K562 (cell line): ENCODE measurements around the gene ALDH18A1. TPM values are rescaled to one million over a fixed set of nuclear protein-coding genes. Genes with fewer than 3 reads are reported as not detected.

ENCODE experiments used
- ATAC-seq: fragments of 200-7000 bp; cut with Tn5 transposase; 3 replicates; pipeline ENCODE4 v1.9.1; 2020; ENCODE audit warnings: moderate library complexity
- BruUV-seq: library from RNA; stranded (reverse); fragments of 400-500 nt; replicated peaks from 2 replicates; lab custom pipeline; 2021; lab: Mats Ljungman, UMichigan
- CTCF ChIA-PET: fragments of 300-600 bp; formaldehyde crosslinking; extraction: SDS; loops from one replicate; lab custom pipeline; 2021; ENCODE audit warnings: low intra/inter-chr PET ratio; lab: Yijun Ruan, JAX
- POLR2A ChIA-PET: fragments of 300-600, 350-650 bp; sonication (Branson Sonifier 250); formaldehyde crosslinking; extraction: SDS; loops from one replicate; lab custom pipeline; 2021; ENCODE audit warnings: antibody characterized with exemption, inconsistent platforms; lab: Yijun Ruan, JAX
- DNase-seq, 4 experiments: peaks; one replicate each; pipeline versions ENCODE4 v3.0.0 to v3.0.0-alpha.2; 2011 to 2018; ENCODE audit warnings: low spot score in 3 of 4, mixed read lengths in 3 of 4; ENCODE audit errors: extremely low read depth in 1 of 4
- FAIRE-seq: peaks from 2 replicates; lab custom pipeline; 2011; peaks lifted over from hg19 to GRCh38; lab: Jason Lieb, UNC
- H2AFZ ChIP-seq: 2 replicates; pipeline ENCODE4 v1.6.0; 2011; ENCODE audit warnings: low read depth, low read length, control low read depth, inconsistent platforms
- H3K27ac ChIP-seq: fragments of 200-600 bp; 3 replicates; pipeline ENCODE4 v1.8.0; 2011; ENCODE audit warnings: low read depth, mild to moderate bottlenecking, control low read depth, inconsistent platforms, low read length, moderate library complexity, mixed read lengths; ENCODE audit errors: extremely low read depth
- H3K27me3 ChIP-seq, 2 experiments: fragments of 300-600 bp in 1 of 2; 2 replicates in 1 of 2; 3 replicates in 1 of 2; pipeline versions ENCODE4 v1.6.0 to v1.8.0; 2011; ENCODE audit warnings: inconsistent platforms in 2 of 2, low read length in 2 of 2, mild to moderate bottlenecking in 1 of 2, mixed read lengths in 1 of 2, moderate library complexity in 1 of 2; ENCODE audit not compliant: control insufficient read depth in 2 of 2, insufficient read depth in 2 of 2
- H3K36me3 ChIP-seq: fragments of 300-600 bp; 3 replicates; pipeline ENCODE4 v1.8.0; 2011; ENCODE audit warnings: mild to moderate bottlenecking, low read length, inconsistent platforms; ENCODE audit not compliant: control insufficient read depth, insufficient read depth
- H3K4me1 ChIP-seq, 2 experiments: fragments of 200-600 bp in 1 of 2; replicated peaks in 1 of 2; 2 replicates in 1 of 2; 3 replicates in 1 of 2; pipeline versions ENCODE4 v1.5.1 to v1.8.0; 2011; ENCODE audit warnings: inconsistent platforms in 2 of 2, low read length in 2 of 2, mild to moderate bottlenecking in 1 of 2, mixed read lengths in 1 of 2, moderate library complexity in 1 of 2; ENCODE audit not compliant: control insufficient read depth in 2 of 2, insufficient read depth in 2 of 2
- H3K4me2 ChIP-seq: 2 replicates; pipeline ENCODE4 v1.6.1; 2011; ENCODE audit warnings: low read length, control low read depth, inconsistent platforms, mixed read lengths; ENCODE audit not compliant: insufficient read depth
- H3K4me3 ChIP-seq: fragments of 200-600 bp; sonication (generic), shearing (Covaris generic); 2 replicates; pipeline ENCODE4 v1.5.1; 2016; ENCODE audit warnings: control low read depth, inconsistent platforms
- H3K79me2 ChIP-seq: fragments of 200-600 bp; 3 replicates; pipeline ENCODE4 v1.8.0; 2011; ENCODE audit warnings: low read length, inconsistent platforms; ENCODE audit not compliant: control insufficient read depth, insufficient read depth
- H3K9ac ChIP-seq, 2 experiments: 2 replicates each; pipeline versions ENCODE4 v1.6.0 to v1.6.1; 2011; ENCODE audit warnings: low read depth in 2 of 2, low read length in 2 of 2, control low read depth in 1 of 2, inconsistent platforms in 1 of 2, mild to moderate bottlenecking in 1 of 2, mixed read lengths in 1 of 2; ENCODE audit not compliant: insufficient read depth in 1 of 2
- H3K9me1 ChIP-seq: one replicate; pipeline ENCODE4 v1.6.0; 2011; ENCODE audit warnings: inconsistent platforms, mild to moderate bottlenecking, low read length, moderate library complexity; ENCODE audit not compliant: control insufficient read depth, insufficient read depth
- H3K9me3 ChIP-seq: replicated peaks from 2 replicates; pipeline ENCODE4 v1.5.1; 2011; ENCODE audit warnings: low read depth, low read length, inconsistent platforms; ENCODE audit not compliant: control insufficient read depth, insufficient read depth
- H4K20me1 ChIP-seq: replicated peaks from 2 replicates; pipeline ENCODE4 v1.6.1; 2011; ENCODE audit warnings: low read length, inconsistent platforms, mixed read lengths; ENCODE audit not compliant: control insufficient read depth, insufficient read depth
- ARID1B ChIP-seq: fragments of 450-650 bp; IDR thresholded peaks from 2 replicates; pipeline ENCODE4 v1.6.1; 2016; ENCODE audit warnings: antibody characterized with exemption, mild to moderate bottlenecking, inconsistent platforms
- CBFA2T2 ChIP-seq: fragments of 450-650 bp; conservative IDR thresholded peaks from 2 replicates; pipeline ENCODE4 v1.6.1; 2017; ENCODE audit warnings: mild to moderate bottlenecking
- FIP1L1 ChIP-seq: fragments of 200-400 bp; formaldehyde crosslinking; IDR thresholded peaks from 2 replicates; pipeline ENCODE4 v1.6.1; 2018; ENCODE audit warnings: mild to moderate bottlenecking, low read depth, low read length; ENCODE audit not compliant: poor library complexity, severe bottlenecking
- HMGXB4 ChIP-seq: sonication (generic); formaldehyde crosslinking; IDR thresholded peaks from 2 replicates; pipeline ENCODE4 v1.8.1; 2023; ENCODE audit warnings: mild to moderate bottlenecking, missing genetic modification reagents
- PTBP1 ChIP-seq: fragments of 200-400 bp; formaldehyde crosslinking; IDR thresholded peaks from 2 replicates; pipeline ENCODE4 v1.6.1; 2017; ENCODE audit warnings: low read depth, low read length
- RBM15 ChIP-seq: fragments of 200-400 bp; formaldehyde crosslinking; IDR thresholded peaks from 2 replicates; pipeline ENCODE4 v1.6.1; 2018; ENCODE audit warnings: mild to moderate bottlenecking, low read length, moderate library complexity; ENCODE audit not compliant: insufficient read depth
- SREBF1 ChIP-seq: fragments of 150-350 bp; IDR thresholded peaks from 2 replicates; pipeline ENCODE4 v1.6.1; 2014; ENCODE audit warnings: antibody characterized with exemption, low read depth, low read length, borderline replicate concordance
- ZFX ChIP-seq: sonication (generic); formaldehyde crosslinking; IDR thresholded peaks from 2 replicates; pipeline ENCODE4 v1.8.0; 2022; ENCODE audit warnings: mild to moderate bottlenecking, missing genetic modification reagents, moderate library complexity
- ZNF740 ChIP-seq, 3 experiments: fragments of 200-800 bp in 1 of 3; sonication (Bioruptor generic) in 1 of 3; sonication (generic) in 1 of 3; formaldehyde crosslinking in 1 of 3; IDR thresholded peaks; 2 replicates each; pipeline versions ENCODE4 v1.6.1 to v1.8.0; 2016 to 2022; ENCODE audit warnings: mild to moderate bottlenecking in 2 of 3, missing compliant biosample characterization in 2 of 3, missing genetic modification characterization in 2 of 3, missing genetic modification reagents in 1 of 3
- WGBS: fragments of 100-300 bp; shearing (Covaris generic); methylation state at CpG from one replicate; pipeline ENCODE4 v1.1.6; 2016; ENCODE audit warnings: low coverage, mixed read lengths; ENCODE audit not compliant: insufficient coverage; ENCODE audit errors: missing lambda C conversion rate; 5-methylcytosine and 5-hydroxymethylcytosine counted together
- in situ Hi-C: fragments of 300-500 bp; cut with MboI; formaldehyde crosslinking; loops from 4 replicates; pipeline ENCODE4 v1.15.0; 2018; ENCODE audit warnings: inconsistent platforms, mixed read lengths
- intact Hi-C: fragments of 100-400 bp; cut with micrococcal nuclease; formaldehyde crosslinking; loops from 2 replicates; pipeline ENCODE4 v1.14.2; 2022
- polyA plus RNA-seq, 8 experiments: library from polyadenylated mRNA; depleted of rRNA in 4 of 8; stranded (reverse) in 5 of 8; unstranded in 3 of 8; fragments of >200 nt; fragmentation: Nextera tagmentation in 2 of 8; fragmentation: Illumina TruSeq in 1 of 8; extraction: Ambion mirVana in 2 of 8; extraction: Trizol in 1 of 8; gene quantifications; 2 replicates each; pipeline versions ENCODE4 v1.2.1 to v1.2.3, GENCODE V29; 2011 to 2014; ENCODE audit warnings: inconsistent platforms in 1 of 8, missing spikeins in 1 of 8
- total RNA-seq, 7 experiments: library from RNA; depleted of rRNA in 6 of 7; stranded (reverse); fragments of >200 nt in 6 of 7; fragmentation: Illumina TruSeq in 2 of 7; extraction: Trizol in 2 of 7; gene quantifications; 2 replicates each; pipeline versions ENCODE4 v1.2.1 to v1.2.3, GENCODE V29; 2011 to 2021; ENCODE audit warnings: low replicate concordance in 1 of 7
- TF ChIP-seq, protein P1 (sequence below), 2 experiments: IDR thresholded peaks; 2 replicates each; pipeline ENCODE4 v1.6.1; 2012; ENCODE audit warnings: improper control_type of control experiment in 2 of 2, low read depth in 2 of 2, low read length in 2 of 2, borderline replicate concordance in 1 of 2
- TF ChIP-seq, protein P2 (sequence below): fragments of 450-650 bp; formaldehyde crosslinking; IDR thresholded peaks from 2 replicates; pipeline ENCODE4 v1.4.0; 2020; ENCODE audit warnings: mild to moderate bottlenecking, moderate library complexity

The ALDH18A1 gene
- total and polyA plus RNA-seq, 9 of the 15 experiments (the other 6 are each of a cell fraction or from before 2014, with no cell fraction given) = 12.0 to 83.3 (median 43.8) TPM

GRCh38 chr10:95613330-95613729 lies 43.2 kb downstream of the ALDH18A1 start:
- ChIA-PET CTCF (interaction anchor here (0.6 kb wide), 1 partner anchor 9 kb away, joined by 3 read pairs; no protein-coding TSS in a partner anchor), POLR2A (interaction anchor here (1.2 kb wide), 1 partner anchor 9 kb away, joined by 3 read pairs; no protein-coding TSS in a partner anchor)
- H3K79me2 ChIP-seq = no peaks in the 10 kb centered on the region
- no peak overlapping the region for H2AFZ ChIP-seq
- peaks cover 87% of the 10 kb centered on the region for H3K36me3 ChIP-seq
- 67% methylated on average over 2 of the region's 2 CpGs for WGBS
- no peak for FAIRE-seq
- no peaks in the 10 kb centered on the region for H3K27me3 ChIP-seq
- no peaks in the 10 kb centered on the region for H3K9me3 ChIP-seq
- H3K4me1 ChIP-seq = no peaks in the 10 kb centered on the region
- no peak overlapping the region for H3K9ac ChIP-seq
- ATAC-seq = no peak
- BruUV-seq = no TSS peak
- H3K9me1 ChIP-seq = no peaks in the 10 kb centered on the region
- intact Hi-C loops = no loop called here
- TF ChIP-seq, protein P1, sequence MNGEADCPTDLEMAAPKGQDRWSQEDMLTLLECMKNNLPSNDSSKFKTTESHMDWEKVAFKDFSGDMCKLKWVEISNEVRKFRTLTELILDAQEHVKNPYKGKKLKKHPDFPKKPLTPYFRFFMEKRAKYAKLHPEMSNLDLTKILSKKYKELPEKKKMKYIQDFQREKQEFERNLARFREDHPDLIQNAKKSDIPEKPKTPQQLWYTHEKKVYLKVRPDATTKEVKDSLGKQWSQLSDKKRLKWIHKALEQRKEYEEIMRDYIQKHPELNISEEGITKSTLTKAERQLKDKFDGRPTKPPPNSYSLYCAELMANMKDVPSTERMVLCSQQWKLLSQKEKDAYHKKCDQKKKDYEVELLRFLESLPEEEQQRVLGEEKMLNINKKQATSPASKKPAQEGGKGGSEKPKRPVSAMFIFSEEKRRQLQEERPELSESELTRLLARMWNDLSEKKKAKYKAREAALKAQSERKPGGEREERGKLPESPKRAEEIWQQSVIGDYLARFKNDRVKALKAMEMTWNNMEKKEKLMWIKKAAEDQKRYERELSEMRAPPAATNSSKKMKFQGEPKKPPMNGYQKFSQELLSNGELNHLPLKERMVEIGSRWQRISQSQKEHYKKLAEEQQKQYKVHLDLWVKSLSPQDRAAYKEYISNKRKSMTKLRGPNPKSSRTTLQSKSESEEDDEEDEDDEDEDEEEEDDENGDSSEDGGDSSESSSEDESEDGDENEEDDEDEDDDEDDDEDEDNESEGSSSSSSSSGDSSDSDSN (IDR thresholded peaks at IDR 0.05; ENCODE audit: borderline replicate concordance in 1 of 2, low read depth in 2 of 2, low read length in 2 of 2) = no peak
- TF ChIP-seq CBFA2T2 = no peak
- TF ChIP-seq HMGXB4 = no peak
- TF ChIP-seq SREBF1 = no peak
- TF ChIP-seq ARID1B = no peak
- TF ChIP-seq FIP1L1 = no peak
- TF ChIP-seq ZNF740 (CRISPR knock-in tag; IDR thresholded peaks at IDR 0.05) = no peak
- TF ChIP-seq ZNF740 (tag; IDR thresholded peaks at IDR 0.05) = no peak
- TF ChIP-seq PTBP1 = no peak
- TF ChIP-seq RBM15 = no peak
- TF ChIP-seq ZFX = no peak
- TF ChIP-seq, protein P2, sequence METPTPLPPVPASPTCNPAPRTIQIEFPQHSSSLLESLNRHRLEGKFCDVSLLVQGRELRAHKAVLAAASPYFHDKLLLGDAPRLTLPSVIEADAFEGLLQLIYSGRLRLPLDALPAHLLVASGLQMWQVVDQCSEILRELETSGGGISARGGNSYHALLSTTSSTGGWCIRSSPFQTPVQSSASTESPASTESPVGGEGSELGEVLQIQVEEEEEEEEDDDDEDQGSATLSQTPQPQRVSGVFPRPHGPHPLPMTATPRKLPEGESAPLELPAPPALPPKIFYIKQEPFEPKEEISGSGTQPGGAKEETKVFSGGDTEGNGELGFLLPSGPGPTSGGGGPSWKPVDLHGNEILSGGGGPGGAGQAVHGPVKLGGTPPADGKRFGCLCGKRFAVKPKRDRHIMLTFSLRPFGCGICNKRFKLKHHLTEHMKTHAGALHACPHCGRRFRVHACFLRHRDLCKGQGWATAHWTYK = no peak
- TF ChIP-seq, all 486 proteins: peak for 0
- H3K4me3 ChIP-seq = no peak overlapping the region
- no peak for DNase-seq
- no peaks in the 10 kb centered on the region for H4K20me1 ChIP-seq
- H3K4me2 ChIP-seq = no peak overlapping the region
- in situ Hi-C loops = loop anchor here (10.0 to 25.0 kb wide), 3 partner anchors 369 to 1001 kb away; no protein-coding TSS in a partner anchor
- no peak overlapping the region for H3K27ac ChIP-seq
